Activated gamma-delta T cell (primary cell): ENCODE data around the gene GRK4.
"Not testable (repeated sequence)": the region's sequence is repeated elsewhere in the genome, so short reads cannot be mapped to it uniquely, and the experiment has no call there.

ENCODE experiments used
- DNase-seq: peaks from one replicate; lab custom pipeline; 2025; lab: John Stamatoyannopoulos, UW
- total RNA-seq, 2 donors: gene quantifications; one replicate each; lab custom pipeline; 2026; lab: John Stamatoyannopoulos, UW

The GRK4 gene
- total RNA-seq, result 4.8 to 5.1 reads per million in 2 donors

GRCh38 chr4:2963175-2963965 is at the start of gene GRK4, which contains the start of gene NOP14:
Gene GRK4, plus strand, starts transcription at chr4:2963571. Its CDS starts 500 bp downstream, at chr4:2964071.
Gene NOP14, minus strand, starts transcription at chr4:2963406. Its CDS starts 87 bp downstream, at chr4:2963319.
- DNase-seq, result peak; percentile 98

- no peak for DNase-seq
These were observed 48.9 kb upstream of the GRK4 start for GRCh38 chr4:2914256-2915126.

- no peak for DNase-seq
These were observed 47.6 kb upstream of the GRK4 start for GRCh38 chr4:2915789-2916188.

GRCh38 chr4:2916696-2917095 is 46.7 kb upstream of the GRK4 start:
- not testable (repeated sequence) for DNase-seq

- DNase-seq, result not testable (repeated sequence)
These were observed 45.1 kb upstream of the GRK4 start for GRCh38 chr4:2918300-2918699.

GRCh38 chr4:2918714-2919113 is 44.7 kb upstream of the GRK4 start:
- DNase-seq, result not testable (repeated sequence)

GRCh38 chr4:2922453-2923101 is 40.8 kb upstream of the GRK4 start:
- DNase-seq, result not testable (repeated sequence)

GRCh38 chr4:2923141-2923551 is 40.2 kb upstream of the GRK4 start:
- no peak for DNase-seq

- no peak for DNase-seq
These were observed 39.6 kb upstream of the GRK4 start for GRCh38 chr4:2923668-2924173.

GRCh38 chr4:2924286-2924685 is 39.1 kb upstream of the GRK4 start:
- DNase-seq, result no peak

- DNase-seq, result no peak
These were observed 38.5 kb upstream of the GRK4 start for GRCh38 chr4:2924765-2925301.

GRCh38 chr4:2925496-2925895 is 37.9 kb upstream of the GRK4 start:
- DNase-seq, result no peak

- no peak for DNase-seq
These were observed 37.2 kb upstream of the GRK4 start for GRCh38 chr4:2925931-2926860.

GRCh38 chr4:2927016-2927695 is 36.2 kb upstream of the GRK4 start:
- DNase-seq, result no peak

GRCh38 chr4:2927696-2928075 is 35.7 kb upstream of the GRK4 start:
- no peak for DNase-seq

GRCh38 chr4:2928242-2929176 is 34.9 kb upstream of the GRK4 start:
- no peak for DNase-seq

GRCh38 chr4:2929469-2929868 is 33.9 kb upstream of the GRK4 start:
- no peak for DNase-seq

- no peak for DNase-seq
These were observed 33.1 kb upstream of the GRK4 start for GRCh38 chr4:2930135-2930757.
